SK-N-SH treated with all-trans-retinoic acid at 6 μM for 48 hours (cell line): ENCODE results near the gene FBXO38.

ENCODE experiments used
- ATAC-seq: fragments of 200-7000 bp; cut with Tn5 transposase; 3 replicates; pipeline ENCODE4 v1.9.1; 2020; ENCODE audit warnings: mild to moderate bottlenecking, moderate library complexity
- ARNTL ChIP-seq: fragments of 450-650 bp; formaldehyde crosslinking; IDR thresholded peaks from 2 replicates; pipeline ENCODE4 v1.5.0; 2020; ENCODE audit warnings: low read depth, mild to moderate bottlenecking, moderate library complexity, borderline replicate concordance
- BACH2 ChIP-seq: fragments of 250-450 bp; sonication (Bioruptor Pico); IDR thresholded peaks from 2 replicates; pipeline ENCODE4 v1.9.0; 2021; ENCODE audit warnings: mild to moderate bottlenecking, borderline replicate concordance
- CREB5 ChIP-seq: fragments of 250-450 bp; sonication (Bioruptor Pico); IDR thresholded peaks from 2 replicates; pipeline ENCODE4 v1.5.1; 2020; ENCODE audit warnings: low read depth, mild to moderate bottlenecking, moderate library complexity
- CSDC2 ChIP-seq: fragments of 250-450 bp; sonication (Bioruptor Pico); IDR thresholded peaks from 2 replicates; pipeline ENCODE4 v1.5.0; 2020; ENCODE audit warnings: mild to moderate bottlenecking, moderate library complexity
- GLIS3 ChIP-seq: fragments of 250-450 bp; sonication (Bioruptor Pico); IDR thresholded peaks from 2 replicates; pipeline ENCODE4 v1.5.0; 2020; ENCODE audit warnings: mild to moderate bottlenecking, moderate library complexity
- ISL1 ChIP-seq: fragments of 250-450 bp; sonication (Bioruptor Pico); IDR thresholded peaks from 2 replicates; pipeline ENCODE4 v2.1.2; 2022; ENCODE audit warnings: mild to moderate bottlenecking, moderate library complexity
- OSR1 ChIP-seq: fragments of 250-450 bp; sonication (Bioruptor Pico); IDR thresholded peaks from 2 replicates; pipeline ENCODE4 v1.8.0; 2022; ENCODE audit warnings: moderate library complexity, mild to moderate bottlenecking, inconsistent platforms
- PATZ1 ChIP-seq: fragments of 250-450 bp; sonication (Bioruptor Pico); IDR thresholded peaks from 2 replicates; pipeline ENCODE4 v1.8.0; 2020; ENCODE audit warnings: mild to moderate bottlenecking, moderate library complexity, borderline replicate concordance
- POU6F1 ChIP-seq: fragments of 250-450 bp; sonication (Bioruptor Pico); IDR thresholded peaks from 2 replicates; pipeline ENCODE4 v1.8.0; 2021; ENCODE audit warnings: low read depth, mild to moderate bottlenecking, moderate library complexity, borderline replicate concordance
- RARB ChIP-seq: fragments of 250-450 bp; sonication (Bioruptor Pico); IDR thresholded peaks from 2 replicates; pipeline ENCODE4 v1.8.0; 2021; ENCODE audit warnings: mild to moderate bottlenecking, moderate library complexity
- SNAI2 ChIP-seq: fragments of 250-450 bp; sonication (Bioruptor Pico); IDR thresholded peaks from 2 replicates; pipeline ENCODE4 v1.5.0; 2020; ENCODE audit warnings: mild to moderate bottlenecking, moderate library complexity
- TCF4 ChIP-seq: fragments of 250-450 bp; sonication (Bioruptor Pico); IDR thresholded peaks from 2 replicates; pipeline ENCODE4 v1.8.0; 2021; ENCODE audit warnings: mild to moderate bottlenecking, moderate library complexity, borderline replicate concordance
- TOX ChIP-seq: fragments of 250-450 bp; sonication (Bioruptor Pico); IDR thresholded peaks from 2 replicates; pipeline ENCODE4 v1.8.0; 2021; ENCODE audit warnings: mild to moderate bottlenecking, moderate library complexity, borderline replicate concordance
- TSHZ2 ChIP-seq: fragments of 250-450 bp; sonication (Bioruptor Pico); IDR thresholded peaks from 2 replicates; pipeline ENCODE4 v1.5.0; 2020; ENCODE audit warnings: mild to moderate bottlenecking, moderate library complexity
- ZC3H10 ChIP-seq: fragments of 250-450 bp; sonication (Bioruptor Pico); IDR thresholded peaks from 2 replicates; pipeline ENCODE4 v1.5.1; 2021; ENCODE audit warnings: mild to moderate bottlenecking, moderate library complexity
- ZFP30 ChIP-seq: fragments of 450-650 bp; formaldehyde crosslinking; IDR thresholded peaks from 2 replicates; pipeline ENCODE4 v1.5.0; 2022; ENCODE audit warnings: mild to moderate bottlenecking, moderate library complexity
- ZNF565 ChIP-seq: fragments of 450-650 bp; formaldehyde crosslinking; conservative IDR thresholded peaks from 2 replicates; pipeline ENCODE4 v1.5.0; 2020; ENCODE audit warnings: low read depth, mild to moderate bottlenecking, moderate library complexity
- ZNF70 ChIP-seq: fragments of 450-650 bp; formaldehyde crosslinking; IDR thresholded peaks from 2 replicates; pipeline ENCODE4 v1.5.0; 2020; ENCODE audit warnings: mild to moderate bottlenecking, moderate library complexity
- ZNF8 ChIP-seq: fragments of 450-650 bp; formaldehyde crosslinking; IDR thresholded peaks from 2 replicates; pipeline ENCODE4 v1.5.0; 2020; ENCODE audit warnings: mild to moderate bottlenecking, moderate library complexity

The FBXO38 gene

GRCh38 chr5:148379340-148379739 lies 4.4 kb upstream of the FBXO38 start:
- no peak for ATAC-seq
- TF ChIP-seq ARNTL, result no peak
- no peak for TF ChIP-seq ZNF565 (CRISPR knock-in tag)
- TF ChIP-seq PATZ1 (CRISPR knock-in tag), result no peak
- TF ChIP-seq ZNF8 (CRISPR knock-in tag), result no peak
- TF ChIP-seq SNAI2 (CRISPR knock-in tag), result no peak
- TF ChIP-seq CSDC2, result no peak
- TF ChIP-seq ISL1 (CRISPR knock-in tag), result no peak
- no peak for TF ChIP-seq RARB (CRISPR knock-in tag)
- TF ChIP-seq CREB5 (CRISPR knock-in tag), result no peak
- TF ChIP-seq ZFP30, result no peak
- TF ChIP-seq ZNF70 (CRISPR knock-in tag), result no peak
- no peak for TF ChIP-seq TSHZ2 (CRISPR knock-in tag)

GRCh38 chr5:148381906-148382305 lies 1.9 kb upstream of the FBXO38 start:
- TF ChIP-seq SNAI2 (CRISPR knock-in tag) (no peak), ZNF8 (CRISPR knock-in tag) (no peak), ZNF70 (CRISPR knock-in tag) (no peak), OSR1 (CRISPR knock-in tag) (no peak), RARB (CRISPR knock-in tag) (no peak), PATZ1 (CRISPR knock-in tag) (no peak), ZNF565 (CRISPR knock-in tag) (no peak), TCF4 (CRISPR knock-in tag) (no peak), POU6F1 (CRISPR knock-in tag) (no peak), CSDC2 (no peak), BACH2 (no peak), ZC3H10 (no peak), TOX (CRISPR knock-in tag) (no peak), ISL1 (CRISPR knock-in tag) (no peak)
- no peak for ATAC-seq

- no peak for TF ChIP-seq CSDC2
- no peak for TF ChIP-seq GLIS3 (CRISPR knock-in tag)
- no peak for TF ChIP-seq ZNF8 (CRISPR knock-in tag)
- TF ChIP-seq ZNF70 (CRISPR knock-in tag), result no peak
- no peak for TF ChIP-seq CREB5 (CRISPR knock-in tag)
- ATAC-seq, result 0 out of 3 replicates have a peak, but pooled peaks have one; percentile 2
Observed at GRCh38 chr5:148382961-148383360, 797 bp upstream of the FBXO38 start.
